ENCODE measurements around the gene RHOV.
A peak's percentile ranks its signal among the peaks of the same experiment; 100 is the strongest.

RHOV gene

DNA sequence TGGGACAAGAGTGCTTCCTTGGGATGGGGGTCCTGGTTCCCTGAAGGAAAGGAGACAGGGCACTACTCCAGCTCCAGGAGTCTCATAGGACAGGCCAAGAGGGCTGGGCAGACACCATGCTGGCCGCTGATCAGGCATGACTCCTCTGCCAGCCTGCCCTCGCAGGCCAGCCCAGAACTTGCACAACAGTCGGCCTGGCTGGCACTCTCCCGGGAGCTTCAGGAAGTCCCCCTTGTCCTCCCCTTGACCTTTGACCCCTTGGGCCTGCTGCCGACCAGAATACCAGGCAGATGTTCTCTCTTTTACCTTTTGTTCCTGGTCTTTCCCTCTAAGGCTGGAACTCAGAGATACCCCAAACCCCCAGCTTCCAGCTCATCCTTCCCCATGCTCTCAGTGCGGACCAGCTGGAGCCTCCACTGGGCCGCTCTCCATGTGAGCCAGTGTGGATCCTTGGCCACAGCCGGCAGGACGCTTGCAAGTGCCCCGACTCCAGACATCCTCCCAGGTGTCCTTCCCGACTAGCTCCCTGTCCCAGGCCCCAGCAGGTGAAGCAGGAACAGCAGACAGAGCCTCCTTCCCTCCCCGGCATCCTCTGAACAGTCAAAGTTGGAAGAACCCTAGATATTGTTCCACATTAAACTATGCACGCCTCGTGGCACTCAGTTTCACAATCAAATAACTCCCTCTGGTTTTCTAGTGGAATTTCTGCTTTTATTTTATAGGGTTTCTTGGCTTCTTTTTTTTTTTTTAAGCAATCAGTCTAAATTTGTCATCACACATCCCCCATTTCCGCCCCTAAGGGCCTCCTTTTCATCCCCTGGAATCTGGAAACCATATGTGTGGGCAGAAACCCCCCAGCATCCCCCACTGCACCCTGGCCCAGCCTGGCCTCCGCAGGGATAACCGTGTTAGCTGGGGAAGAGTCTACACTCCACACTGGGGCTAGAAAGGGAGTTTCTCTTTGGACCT is 35.9 kb upstream of the RHOV start:
- Mint-ChIP-seq H3K4me3 (no peak overlapping the region), H3K4me1 (peaks cover 9% of the 10 kb centered on the region), H3K27ac (no peak overlapping the region), H3K9me3 (no peaks in the 10 kb centered on the region), H3K27me3 (no peaks in the 10 kb centered on the region), H3K36me3 (ENCODE audit: low read depth) (no peaks in the 10 kb centered on the region)
- no peak for DNase-seq
- ATAC-seq, result no peak

- Mint-ChIP-seq H3K27ac (no peak overlapping the region), H3K4me3 (no peak overlapping the region), H3K27me3 (no peaks in the 10 kb centered on the region), H3K9me3 (no peaks in the 10 kb centered on the region), H3K4me1 (peaks cover 17% of the 10 kb centered on the region), H3K36me3 (ENCODE audit: low read depth) (peaks cover 6% of the 10 kb centered on the region)
- ATAC-seq, result no peak
- DNase-seq, result no peak
Measured at GRCh38 chr15:40908095-40908494, 34.1 kb upstream of the RHOV start.

- H3K27me3 Mint-ChIP-seq, result no peaks in the 10 kb centered on the region
- peaks cover 21% of the 10 kb centered on the region for H3K4me1 Mint-ChIP-seq
- peak; percentile 17 for ATAC-seq
- DNase-seq, result peak; percentile 64
- peak overlapping the region; percentile 76 for H3K4me3 Mint-ChIP-seq
- H3K36me3 Mint-ChIP-seq (ENCODE audit: low read depth), result peaks cover 12% of the 10 kb centered on the region
- H3K27ac Mint-ChIP-seq, result peak overlapping the region; percentile 75
- H3K9me3 Mint-ChIP-seq, result no peaks in the 10 kb centered on the region
Measured at GRCh38 chr15:40906991-40907802, 33.2 kb upstream of the RHOV start.

GRCh38 chr15:40906091-40906990 is 32.3 kb upstream of the RHOV start:
- DNase-seq, result peak; percentile 93
- Mint-ChIP-seq H3K9me3 (no peaks in the 10 kb centered on the region), H3K36me3 (ENCODE audit: low read depth) (peaks cover 12% of the 10 kb centered on the region), H3K27ac (peak overlapping the region; percentile 75), H3K4me1 (peaks cover 21% of the 10 kb centered on the region), H3K27me3 (no peaks in the 10 kb centered on the region), H3K4me3 (peak overlapping the region; percentile 76)
- peak; percentile 92 for ATAC-seq

- peaks cover 14% of the 10 kb centered on the region for H3K36me3 Mint-ChIP-seq (ENCODE audit: low read depth)
- DNase-seq, result no peak
- ATAC-seq, result no peak
- no peaks in the 10 kb centered on the region for H3K9me3 Mint-ChIP-seq
- H3K27me3 Mint-ChIP-seq, result no peaks in the 10 kb centered on the region
- no peak overlapping the region for H3K27ac Mint-ChIP-seq
- peaks cover 21% of the 10 kb centered on the region for H3K4me1 Mint-ChIP-seq
- no peak overlapping the region for H3K4me3 Mint-ChIP-seq
Measured at GRCh38 chr15:40904552-40905201, 30.6 kb upstream of the RHOV start.

GRCh38 chr15:40902605-40903561 is 28.8 kb upstream of the RHOV start:
- Mint-ChIP-seq H3K4me3 (no peak overlapping the region), H3K4me1 (peaks cover 20% of the 10 kb centered on the region), H3K9me3 (no peaks in the 10 kb centered on the region), H3K27ac (peak overlapping the region; percentile 49), H3K36me3 (ENCODE audit: low read depth) (peaks cover 20% of the 10 kb centered on the region), H3K27me3 (no peaks in the 10 kb centered on the region)
- DNase-seq, result no peak
- ATAC-seq, result no peak

DNA sequence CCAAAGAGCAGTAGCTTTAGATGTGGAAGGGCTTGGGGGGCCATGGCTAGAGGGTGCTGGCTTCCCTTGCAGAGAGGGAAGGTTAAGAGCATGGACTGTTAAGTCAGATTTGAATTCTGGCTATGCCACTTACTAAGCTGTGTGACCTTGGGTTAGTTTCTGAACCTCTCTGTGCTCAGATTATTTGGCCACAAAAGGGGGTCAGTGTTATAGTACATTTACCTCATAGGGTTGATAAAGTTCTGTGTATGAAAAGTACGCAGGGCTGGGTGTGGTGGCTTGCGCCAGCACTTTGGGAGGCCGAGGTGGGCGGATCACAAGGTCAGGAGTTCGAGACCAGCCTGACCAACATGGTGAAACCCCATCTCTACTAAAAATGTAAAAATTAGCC is 27.0 kb upstream of the RHOV start:
- H3K4me1 Mint-ChIP-seq, result peaks cover 16% of the 10 kb centered on the region
- H3K27me3 Mint-ChIP-seq, result no peaks in the 10 kb centered on the region
- ATAC-seq (no peak), DNase-seq (no peak)
- H3K27ac Mint-ChIP-seq, result no peak overlapping the region
- H3K4me3 Mint-ChIP-seq, result no peak overlapping the region
- H3K36me3 Mint-ChIP-seq (ENCODE audit: low read depth), result peaks cover 22% of the 10 kb centered on the region
- H3K9me3 Mint-ChIP-seq, result no peaks in the 10 kb centered on the region

- Mint-ChIP-seq H3K4me1 (peaks cover 21% of the 10 kb centered on the region), H3K27ac (no peak overlapping the region), H3K36me3 (ENCODE audit: low read depth) (peaks cover 25% of the 10 kb centered on the region), H3K4me3 (no peak overlapping the region), H3K9me3 (no peaks in the 10 kb centered on the region), H3K27me3 (no peaks in the 10 kb centered on the region)
- DNase-seq, result no peak
- no peak for ATAC-seq
Measured at GRCh38 chr15:40900256-40901052, 26.4 kb upstream of the RHOV start.

- DNase-seq (no peak), ATAC-seq (no peak)
- Mint-ChIP-seq H3K4me3 (no peak overlapping the region), H3K9me3 (no peaks in the 10 kb centered on the region), H3K36me3 (ENCODE audit: low read depth) (peaks cover 25% of the 10 kb centered on the region), H3K27me3 (no peaks in the 10 kb centered on the region), H3K4me1 (peaks cover 28% of the 10 kb centered on the region), H3K27ac (no peak overlapping the region)
Measured at GRCh38 chr15:40899536-40900207, 25.6 kb upstream of the RHOV start.

- DNase-seq (peak; percentile 63), ATAC-seq (peak; percentile 67)
- Mint-ChIP-seq H3K4me3 (peak overlapping the region; percentile 97), H3K4me1 (peaks cover 32% of the 10 kb centered on the region), H3K36me3 (ENCODE audit: low read depth) (peaks cover 13% of the 10 kb centered on the region), H3K27me3 (no peaks in the 10 kb centered on the region), H3K9me3 (no peaks in the 10 kb centered on the region), H3K27ac (peak overlapping the region; percentile 93)
Measured at GRCh38 chr15:40894681-40895448, 20.8 kb upstream of the RHOV start.
